DMS 273 treated with DMSO at 0.1 percent for 48 hours (cell line): ENCODE data around the gene IPCEF1.
"Not testable (repeated sequence)": the region's sequence is repeated elsewhere in the genome, so short reads cannot be mapped to it uniquely, and the experiment has no call there.

Experiments used
- DNase-seq: peaks from one replicate; lab custom pipeline; 2025; lab: John Stamatoyannopoulos, UW

The IPCEF1 gene

GRCh38 chr6:154246723-154247118 is 109.9 kb downstream of the IPCEF1 start:
- no peak for DNase-seq

GRCh38 chr6:154245506-154245905 is 111.1 kb downstream of the IPCEF1 start:
- no peak for DNase-seq

- no peak for DNase-seq
These were observed 112.5 kb downstream of the IPCEF1 start for GRCh38 chr6:154243793-154244750.

GRCh38 chr6:154242617-154243357 is 113.8 kb downstream of the IPCEF1 start:
- DNase-seq = no peak

GRCh38 chr6:154241581-154241980 is 115.0 kb downstream of the IPCEF1 start:
- no peak for DNase-seq

- DNase-seq = not testable (repeated sequence)
These were observed 115.5 kb downstream of the IPCEF1 start for GRCh38 chr6:154241061-154241460.

- DNase-seq = no peak
These were observed 117.2 kb downstream of the IPCEF1 start for GRCh38 chr6:154239392-154239791.

- DNase-seq = no peak
These were observed 117.8 kb downstream of the IPCEF1 start for GRCh38 chr6:154238831-154239230.

GRCh38 chr6:154236646-154237301 is 119.8 kb downstream of the IPCEF1 start:
- DNase-seq = no peak

- no peak for DNase-seq
These were observed 122.4 kb downstream of the IPCEF1 start for GRCh38 chr6:154234019-154234772.

GRCh38 chr6:154233383-154233782 is 123.2 kb downstream of the IPCEF1 start:
- DNase-seq = no peak

- no peak for DNase-seq
These were observed 124.3 kb downstream of the IPCEF1 start for GRCh38 chr6:154232013-154232910.

- DNase-seq = no peak
These were observed 125.5 kb downstream of the IPCEF1 start for GRCh38 chr6:154230910-154231595.

- DNase-seq = no peak
These were observed 126.2 kb downstream of the IPCEF1 start for GRCh38 chr6:154230393-154230792.

- DNase-seq = no peak
These were observed 126.8 kb downstream of the IPCEF1 start for GRCh38 chr6:154229786-154230185.

GRCh38 chr6:154228521-154228905 is 128.1 kb downstream of the IPCEF1 start:
- DNase-seq = no peak

GRCh38 chr6:154227862-154228520 is 128.6 kb downstream of the IPCEF1 start:
- no peak for DNase-seq

GRCh38 chr6:154226461-154226860 is 130.1 kb downstream of the IPCEF1 start:
- DNase-seq = no peak

- DNase-seq = no peak
These were observed 133.3 kb downstream of the IPCEF1 start for GRCh38 chr6:154223296-154223695.

- DNase-seq = no peak
These were observed 133.9 kb downstream of the IPCEF1 start for GRCh38 chr6:154222716-154223115.
